Measurements from ENCODE around the gene CDCA5. TPM values are rescaled to one million over a fixed set of nuclear protein-coding genes. Genes with fewer than 3 reads are reported as not detected.

CDCA5 gene
- total RNA-seq, 3 donors from 2014 or later: 0.96 to 1.2 (median 0.98) TPM

DNA sequence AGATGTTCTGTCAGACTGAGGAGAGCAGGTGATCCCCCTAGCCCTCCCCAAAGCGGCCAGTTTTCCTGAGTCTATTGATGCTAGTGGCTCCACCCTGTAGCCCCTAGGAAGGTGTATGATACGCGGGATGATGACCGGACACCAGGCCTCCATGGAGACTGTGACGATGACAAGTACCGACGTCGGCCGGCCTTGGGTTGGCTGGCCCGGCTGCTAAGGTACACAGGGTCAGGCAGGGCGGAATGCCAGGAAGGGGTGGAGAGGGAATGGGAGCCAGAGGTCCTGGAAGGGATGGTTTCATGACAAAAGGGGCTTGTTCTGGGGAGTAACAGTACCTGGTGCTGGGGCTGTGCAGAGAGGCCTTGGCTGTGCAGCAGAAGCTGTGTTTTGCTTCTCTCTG, 3.4 kb upstream of the CDCA5 start:
- Histone ChIP-seq H3K9me3 (no peaks in the 10 kb centered on the region), H3K27ac (no peak overlapping the region), H3K4me3 (no peak overlapping the region), H3K27me3 (no peaks in the 10 kb centered on the region), H3K4me1 (no peaks in the 10 kb centered on the region), H3K36me3 (peaks cover 7% of the 10 kb centered on the region)
- DNase-seq (ENCODE audit: low spot score in 2 of 2): no peak
- intact Hi-C loops (cut with DNase I; ENCODE audit: low total_unique reads): no loop called here
- no peak for TF ChIP-seq POLR2A (IDR thresholded peaks at IDR 0.05)
- no peak for TF ChIP-seq POLR2AphosphoS5 (IDR thresholded peaks at IDR 0.05)
- TF ChIP-seq CTCF (IDR thresholded peaks at IDR 0.05): no peak

- DNase-seq (ENCODE audit: low spot score in 2 of 2): no peak
- H3K9me3 ChIP-seq: no peaks in the 10 kb centered on the region
- H3K27ac ChIP-seq: no peak overlapping the region
- intact Hi-C loops (cut with DNase I; ENCODE audit: low total_unique reads): no loop called here
- no peaks in the 10 kb centered on the region for H3K4me1 ChIP-seq
- H3K36me3 ChIP-seq: peaks cover 7% of the 10 kb centered on the region
- H3K27me3 ChIP-seq: no peaks in the 10 kb centered on the region
- no peak overlapping the region for H3K4me3 ChIP-seq
- no peak for TF ChIP-seq POLR2AphosphoS5 (IDR thresholded peaks at IDR 0.05)
- no peak for TF ChIP-seq CTCF (IDR thresholded peaks at IDR 0.05)
- no peak for TF ChIP-seq POLR2A (IDR thresholded peaks at IDR 0.05)
Measured at GRCh38 chr11:65086809-65087208, 3.0 kb upstream of the CDCA5 start.

GRCh38 chr11:65085446-65085845, 1.6 kb upstream of the CDCA5 start:
- H3K27me3 ChIP-seq: no peaks in the 10 kb centered on the region
- TF ChIP-seq CTCF (IDR thresholded peaks at IDR 0.05) (no peak), POLR2A (IDR thresholded peaks at IDR 0.05) (no peak), POLR2AphosphoS5 (IDR thresholded peaks at IDR 0.05) (no peak)
- intact Hi-C loops (cut with DNase I; ENCODE audit: low total_unique reads): no loop called here
- DNase-seq (ENCODE audit: low spot score in 2 of 2): no peak
- H3K4me3 ChIP-seq: no peak overlapping the region
- peaks cover 7% of the 10 kb centered on the region for H3K36me3 ChIP-seq
- no peaks in the 10 kb centered on the region for H3K9me3 ChIP-seq
- H3K27ac ChIP-seq: no peak overlapping the region
- H3K4me1 ChIP-seq: no peaks in the 10 kb centered on the region

DNA sequence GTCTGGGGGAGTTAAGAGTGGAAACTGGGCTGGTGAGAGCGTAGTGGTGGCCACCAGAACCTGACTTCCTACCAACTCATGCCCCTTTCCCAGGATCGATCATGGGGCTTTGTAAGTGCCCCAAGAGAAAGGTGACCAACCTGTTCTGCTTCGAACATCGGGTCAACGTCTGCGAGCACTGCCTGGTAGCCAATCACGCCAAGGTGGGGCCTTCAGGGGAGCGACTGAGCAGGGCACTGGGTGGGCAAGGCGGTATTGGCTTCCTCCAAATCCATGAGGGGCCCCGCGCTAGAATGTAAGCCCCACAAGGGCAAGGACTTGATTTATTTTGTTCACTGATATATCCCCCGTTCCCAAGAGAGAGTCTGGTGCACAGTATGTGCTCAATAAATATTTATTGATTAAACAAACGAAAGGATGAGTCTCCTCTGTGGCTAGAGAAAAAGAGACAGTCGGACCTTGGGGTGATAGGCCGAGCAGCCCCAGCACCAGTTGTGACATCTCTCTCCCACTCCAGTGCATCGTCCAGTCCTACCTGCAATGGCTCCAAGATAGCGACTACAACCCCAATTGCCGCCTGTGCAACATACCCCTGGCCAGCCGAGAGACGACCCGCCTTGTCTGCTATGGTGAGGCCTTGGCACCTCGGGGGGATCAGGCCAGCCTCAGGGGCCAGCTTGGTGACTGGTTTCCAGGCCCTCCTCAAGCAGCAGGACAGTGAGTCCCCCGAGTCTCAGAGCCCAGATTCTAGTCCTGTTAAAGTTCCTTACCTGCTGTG, 947 bp upstream of the CDCA5 start:
- no peaks in the 10 kb centered on the region for H3K9me3 ChIP-seq
- H3K27me3 ChIP-seq: no peaks in the 10 kb centered on the region
- peak overlapping the region; percentile 97 to 98 for H3K27ac ChIP-seq
- no peak for TF ChIP-seq POLR2AphosphoS5 (IDR thresholded peaks at IDR 0.05)
- TF ChIP-seq CTCF (IDR thresholded peaks at IDR 0.05): no peak
- no peak for TF ChIP-seq POLR2A (IDR thresholded peaks at IDR 0.05)
- no peak for DNase-seq (ENCODE audit: low spot score in 2 of 2)
- intact Hi-C loops (cut with DNase I; ENCODE audit: low total_unique reads): no loop called here
- H3K4me3 ChIP-seq: peak overlapping the region; percentile 75 to 85 (median 82)
- H3K4me1 ChIP-seq: no peaks in the 10 kb centered on the region
- H3K36me3 ChIP-seq: peaks cover 7% of the 10 kb centered on the region

DNA sequence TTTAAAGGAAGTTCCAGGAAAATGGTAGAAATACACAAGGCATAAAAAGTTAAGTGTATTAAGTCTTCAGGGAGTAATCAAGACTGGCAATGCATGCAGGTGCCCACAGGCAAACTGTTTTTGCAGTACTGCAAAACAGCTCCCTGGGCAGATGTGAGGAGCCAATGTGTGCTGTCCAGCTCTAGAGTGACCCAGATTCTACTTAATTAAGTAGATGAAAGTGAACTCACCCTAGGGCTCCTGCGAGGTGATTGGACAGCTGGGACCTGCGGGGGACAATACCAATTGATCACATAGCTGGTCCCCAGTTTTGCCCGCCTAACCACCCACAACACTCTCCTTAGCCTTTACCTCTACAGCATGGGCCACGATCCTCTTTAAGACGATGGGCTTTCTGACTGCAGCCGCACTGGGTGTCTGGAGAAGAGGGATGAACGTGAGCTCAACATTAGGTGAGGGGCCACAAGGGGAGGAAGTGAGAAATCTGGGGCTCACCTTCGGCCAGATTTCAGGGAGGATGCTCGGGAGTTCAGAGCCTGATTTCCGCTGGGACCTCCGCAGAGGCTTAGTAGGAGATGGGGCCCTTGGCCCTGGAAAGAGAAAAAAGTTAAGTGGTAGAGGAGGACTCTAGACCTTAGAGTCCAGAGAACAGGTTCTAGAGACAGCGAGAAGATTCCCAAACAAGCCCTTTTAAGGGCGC, 556 bp downstream of the CDCA5 start:
- Histone ChIP-seq H3K9me3 (no peaks in the 10 kb centered on the region), H3K4me1 (no peaks in the 10 kb centered on the region), H3K27ac (peak overlapping the region; percentile 97 to 98), H3K27me3 (no peaks in the 10 kb centered on the region), H3K36me3 (peaks cover 7% of the 10 kb centered on the region), H3K4me3 (peak overlapping the region; percentile 75 to 85 (median 82))
- intact Hi-C loops (cut with DNase I; ENCODE audit: low total_unique reads): no loop called here
- no peak for DNase-seq (ENCODE audit: low spot score in 2 of 2)
- TF ChIP-seq POLR2AphosphoS5 (IDR thresholded peaks at IDR 0.05) (no peak), CTCF (IDR thresholded peaks at IDR 0.05) (no peak), POLR2A (IDR thresholded peaks at IDR 0.05) (no peak)

Measured in breast epithelium (tissue), 4 donors.